SK-N-SH (cell line): ENCODE results near the gene SSPN. TPM values are rescaled to one million over a fixed set of nuclear protein-coding genes. Genes with fewer than 3 reads are reported as not detected.

Experiments used
- CTCF ChIA-PET: fragments of 300-600, 350-600 bp; formaldehyde crosslinking; extraction: SDS; loops from one replicate; lab custom pipeline; 2021; lab: Yijun Ruan, JAX
- POLR2A ChIA-PET: fragments of 350-600 bp; sonication (Branson Sonifier 250); formaldehyde crosslinking; extraction: SDS; loops from one replicate; lab custom pipeline; 2020; ENCODE audit warnings: antibody characterized with exemption, inconsistent platforms; lab: Yijun Ruan, JAX
- DNase-seq: peaks from one replicate; pipeline ENCODE4 v3.0.0; 2012
- H2AFZ ChIP-seq: fragments of 200-600 bp; sonication (generic); 2 replicates; pipeline ENCODE4 v1.8.1; 2016; ENCODE audit warnings: antibody characterized with exemption, mild to moderate bottlenecking, low read depth
- H3F3A ChIP-seq: fragments of 200-600 bp; sonication (generic); replicated peaks from 2 replicates; pipeline ENCODE3; 2016; ENCODE audit warnings: antibody characterized with exemption, mild to moderate bottlenecking; ENCODE audit not compliant: insufficient read depth
- H3K27ac ChIP-seq, 2 experiments: fragments of 200-500 bp in 1 of 2; fragments of 200-600 bp in 1 of 2; sonication (Bioruptor generic) in 1 of 2; sonication (generic), shearing (Covaris generic) in 1 of 2; 2 replicates each; pipeline versions ENCODE4 v1.5.1 to v1.6.1; 2014 to 2016; ENCODE audit warnings: low read depth in 2 of 2, inconsistent platforms in 1 of 2, low read length in 1 of 2, mild to moderate bottlenecking in 1 of 2, mixed read lengths in 1 of 2
- H3K27me3 ChIP-seq: fragments of 200-600 bp; sonication (generic), shearing (Covaris generic); 2 replicates; pipeline ENCODE4 v1.6.1; 2016; ENCODE audit warnings: mixed run types; ENCODE audit not compliant: insufficient read depth
- H3K36me3 ChIP-seq, 2 experiments: fragments of 200-500 bp in 1 of 2; fragments of 200-600 bp in 1 of 2; sonication (Bioruptor generic) in 1 of 2; sonication (generic) in 1 of 2; replicated peaks in 1 of 2; 2 replicates each; pipeline versions ENCODE3 to v1.5.1; 2014 to 2016; ENCODE audit warnings: low read length in 1 of 2, mild to moderate bottlenecking in 1 of 2; ENCODE audit not compliant: insufficient read depth in 2 of 2, control insufficient read depth in 1 of 2
- H3K4me1 ChIP-seq, 2 experiments: fragments of 200-500 bp in 1 of 2; fragments of 200-600 bp in 1 of 2; sonication (Bioruptor generic) in 1 of 2; sonication (generic), shearing (Covaris generic) in 1 of 2; 2 replicates each; pipeline versions ENCODE4 v1.5.1 to v1.6.1; 2014 to 2016; ENCODE audit warnings: low read depth in 1 of 2, low read length in 1 of 2, mixed run types in 1 of 2; ENCODE audit not compliant: insufficient read depth in 2 of 2, control insufficient read depth in 1 of 2
- H3K4me2 ChIP-seq: fragments of 200-600 bp; sonication (generic), shearing (Covaris generic); 2 replicates; pipeline ENCODE4 v1.6.1; 2017; ENCODE audit warnings: mixed run types
- H3K4me3 ChIP-seq, 2 experiments: fragments of 200-500 bp in 1 of 2; fragments of 200-600 bp in 1 of 2; sonication (Bioruptor generic) in 1 of 2; sonication (generic), shearing (Covaris generic) in 1 of 2; 2 replicates each; pipeline versions ENCODE4 v1.5.1 to v1.8.1; 2014 to 2016; ENCODE audit warnings: low read depth in 2 of 2, inconsistent platforms in 1 of 2, low read length in 1 of 2, mild to moderate bottlenecking in 1 of 2, mixed read lengths in 1 of 2, moderate library complexity in 1 of 2
- H3K79me2 ChIP-seq: fragments of 200-600 bp; sonication (generic); 2 replicates; pipeline ENCODE4 v1.8.1; 2017; ENCODE audit warnings: mild to moderate bottlenecking; ENCODE audit not compliant: insufficient read depth
- H3K9ac ChIP-seq: fragments of 200-600 bp; sonication (generic); 2 replicates; pipeline ENCODE4 v1.6.1; 2017; ENCODE audit warnings: mixed run types
- H3K9me2 ChIP-seq: fragments of 200-600 bp; sonication (generic); 2 replicates; pipeline ENCODE4 v1.6.1; 2017; ENCODE audit warnings: mixed run types
- H3K9me3 ChIP-seq: fragments of 200-600 bp; sonication (generic); 2 replicates; pipeline ENCODE4 v1.6.1; 2017; ENCODE audit warnings: mixed run types, mild to moderate bottlenecking, moderate library complexity
- H4K20me1 ChIP-seq: fragments of 200-600 bp; sonication (generic); 2 replicates; pipeline ENCODE4 v1.6.1; 2017; ENCODE audit warnings: mild to moderate bottlenecking, mixed run types; ENCODE audit not compliant: insufficient read depth
- CHD2 ChIP-seq: fragments of 150-350 bp; IDR thresholded peaks from 2 replicates; pipeline ENCODE4 v1.6.1; 2018; ENCODE audit warnings: low read length; ENCODE audit not compliant: partially characterized antibody
- EP300 ChIP-seq, 2 experiments: IDR thresholded peaks; 2 replicates each; pipeline versions ENCODE4 v1.4.0 to v1.6.1; 2012; ENCODE audit warnings: borderline replicate concordance in 1 of 2, low read depth in 1 of 2, low read length in 1 of 2
- EZH2phosphoT487 ChIP-seq: fragments of 200-600 bp; sonication (generic); IDR thresholded peaks from 2 replicates; pipeline ENCODE4 v1.6.1; 2017; ENCODE audit warnings: low read depth, mixed run types, mild to moderate bottlenecking, antibody characterized with exemption, moderate library complexity, borderline replicate concordance
- FOSL2 ChIP-seq: IDR thresholded peaks from 2 replicates; pipeline ENCODE4 v1.4.0; 2012; ENCODE audit warnings: low read depth, mild to moderate bottlenecking, moderate library complexity, borderline replicate concordance
- FOXM1 ChIP-seq: IDR thresholded peaks from 2 replicates; pipeline ENCODE4 v1.4.0; 2012; ENCODE audit warnings: low read depth, mild to moderate bottlenecking
- MEF2A ChIP-seq: IDR thresholded peaks from 2 replicates; pipeline ENCODE4 v1.4.0; 2012; ENCODE audit warnings: low read depth, borderline replicate concordance
- MXI1 ChIP-seq: IDR thresholded peaks from 2 replicates; pipeline ENCODE4 v1.6.1; 2012; ENCODE audit warnings: mild to moderate bottlenecking, low read depth, low read length, improper control_type of control experiment
- REST ChIP-seq: IDR thresholded peaks from 2 replicates; pipeline ENCODE4 v1.6.1; 2012; ENCODE audit warnings: mild to moderate bottlenecking, low read depth, low read length, moderate library complexity
- RFX5 ChIP-seq: IDR thresholded peaks from 2 replicates; pipeline ENCODE4 v1.6.1; 2012; ENCODE audit warnings: mild to moderate bottlenecking, improper control_type of control experiment, low read length
- RXRA ChIP-seq: IDR thresholded peaks from 2 replicates; pipeline ENCODE4 v1.4.0; 2012; ENCODE audit warnings: low read depth, mild to moderate bottlenecking, borderline replicate concordance
- SIN3A ChIP-seq: IDR thresholded peaks from 2 replicates; pipeline ENCODE4 v1.6.1; 2012; ENCODE audit warnings: low read depth, mild to moderate bottlenecking, low read length, moderate library complexity, borderline replicate concordance
- SMC3 ChIP-seq: IDR thresholded peaks from 2 replicates; pipeline ENCODE4 v1.6.1; 2012; ENCODE audit warnings: low read depth, low read length, improper control_type of control experiment
- TAF1 ChIP-seq: IDR thresholded peaks from 2 replicates; pipeline ENCODE4 v1.6.1; 2012; ENCODE audit warnings: low read depth, mild to moderate bottlenecking, low read length, moderate library complexity, borderline replicate concordance
- TEAD4 ChIP-seq: IDR thresholded peaks from 2 replicates; pipeline ENCODE4 v1.4.0; 2012; ENCODE audit warnings: mild to moderate bottlenecking, borderline replicate concordance; ENCODE audit not compliant: insufficient read depth
- YY1 ChIP-seq: IDR thresholded peaks from 2 replicates; pipeline ENCODE4 v1.4.0; 2012; ENCODE audit warnings: low read depth, mild to moderate bottlenecking
- WGBS: methylation state at CpG from one replicate; pipeline ENCODE4 v1.1.6; 2017; ENCODE audit warnings: low lambda C conversion rate; 5-methylcytosine and 5-hydroxymethylcytosine counted together
- polyA plus RNA-seq, 3 experiments: library from polyadenylated mRNA; depleted of rRNA; stranded (reverse); fragments of >200 nt; gene quantifications; 2 replicates each; pipeline ENCODE4 v1.2.3, GENCODE V29; 2012
- TF ChIP-seq, protein P1 (sequence below): IDR thresholded peaks from 2 replicates; pipeline ENCODE4 v1.4.0; 2012; ENCODE audit warnings: low read depth, borderline replicate concordance

Gene SSPN
- polyA plus RNA-seq, 1 of the 3 experiments (the other 2 are of a cell fraction), result 5.9 TPM

GRCh38 chr12:26274441-26275312, 79.3 kb downstream of the SSPN start (continued):
- TF ChIP-seq MEF2A, result 0 out of 2 replicates have a peak, but pooled peaks have one; percentile 44
- TF ChIP-seq SMC3, result peak; percentile 27; the same call in 1 of the 2 replicates
- 0 out of 2 replicates have a peak, but pooled peaks have one; percentile 47 for TF ChIP-seq SIN3A
- TF ChIP-seq FOSL2, result peak; percentile 97

DNA sequence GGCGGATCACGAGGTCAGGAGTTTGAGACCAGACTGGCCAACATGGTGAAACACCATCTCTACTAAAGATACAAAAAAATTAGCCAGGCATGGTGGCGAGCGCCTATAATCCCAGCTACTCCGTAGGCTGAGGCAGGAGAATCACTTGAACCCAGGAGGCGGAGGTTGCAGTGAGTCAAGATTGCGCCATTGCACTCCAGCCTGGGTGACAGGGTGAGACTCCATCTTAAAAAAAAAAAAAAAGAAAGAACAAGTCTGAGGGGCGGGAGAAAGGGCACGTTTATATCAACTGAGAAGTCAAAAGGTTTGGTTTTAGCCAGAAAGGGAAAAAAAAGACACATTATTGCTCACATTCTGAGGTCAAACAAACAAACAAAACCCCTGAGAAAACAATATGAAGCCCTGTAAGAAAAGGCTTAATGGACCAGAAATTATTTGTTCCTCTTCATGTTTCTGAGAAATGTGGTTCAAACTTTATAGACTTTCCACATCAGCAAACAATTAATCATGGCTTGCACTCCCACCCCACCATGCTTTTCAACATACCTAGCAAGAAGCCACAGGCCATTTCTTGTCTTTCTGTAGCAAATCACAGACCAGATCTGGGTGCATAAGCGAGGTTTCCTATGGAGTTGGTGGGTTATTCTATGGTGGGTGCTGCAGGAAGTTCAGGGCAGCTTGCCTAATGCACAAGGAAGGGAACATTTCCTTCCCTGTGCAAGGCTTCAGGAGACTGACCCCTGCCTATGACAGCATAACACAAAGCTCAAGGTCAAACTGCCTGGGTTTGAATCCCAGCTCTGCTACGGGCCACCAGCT, 80.1 kb downstream of the SSPN start:
- Histone ChIP-seq H3K9me3 (no peaks in the 10 kb centered on the region), H3K79me2 (no peaks in the 10 kb centered on the region), H3K27me3 (no peaks in the 10 kb centered on the region), H3K9me2 (no peaks in the 10 kb centered on the region), H3F3A (peaks cover 20% of the 10 kb centered on the region), H3K4me1 (peaks cover 10 to 48% of the 10 kb centered on the region in 2 experiments; a peak in 3 of 4 replicates), H3K36me3 (no peaks in the 10 kb centered on the region), H3K4me2 (peak overlapping the region; percentile 60), H2AFZ (peak overlapping the region; percentile 88), H3K9ac (peak overlapping the region; percentile 68), H3K27ac (peak overlapping the region in 1 of 2 experiments; percentile 98; a peak in 3 of 4 replicates), H4K20me1 (no peaks in the 10 kb centered on the region), H3K4me3 (no peak overlapping the region)
- CTCF ChIA-PET, result no interaction called here
- no peak for DNase-seq
- TF ChIP-seq RFX5 (no peak), TEAD4 (no peak), MXI1 (no peak), TAF1 (no peak), REST (no peak), FOSL2 (no peak), YY1 (no peak), RXRA (no peak), EZH2phosphoT487 (no peak), EP300 (IDR thresholded peaks at IDR 0.05; ENCODE audit: borderline replicate concordance in 1 of 2, low read depth in 1 of 2, low read length in 1 of 2) (no peak), CHD2 (no peak), MEF2A (no peak), FOXM1 (no peak)
- TF ChIP-seq, protein P1, sequence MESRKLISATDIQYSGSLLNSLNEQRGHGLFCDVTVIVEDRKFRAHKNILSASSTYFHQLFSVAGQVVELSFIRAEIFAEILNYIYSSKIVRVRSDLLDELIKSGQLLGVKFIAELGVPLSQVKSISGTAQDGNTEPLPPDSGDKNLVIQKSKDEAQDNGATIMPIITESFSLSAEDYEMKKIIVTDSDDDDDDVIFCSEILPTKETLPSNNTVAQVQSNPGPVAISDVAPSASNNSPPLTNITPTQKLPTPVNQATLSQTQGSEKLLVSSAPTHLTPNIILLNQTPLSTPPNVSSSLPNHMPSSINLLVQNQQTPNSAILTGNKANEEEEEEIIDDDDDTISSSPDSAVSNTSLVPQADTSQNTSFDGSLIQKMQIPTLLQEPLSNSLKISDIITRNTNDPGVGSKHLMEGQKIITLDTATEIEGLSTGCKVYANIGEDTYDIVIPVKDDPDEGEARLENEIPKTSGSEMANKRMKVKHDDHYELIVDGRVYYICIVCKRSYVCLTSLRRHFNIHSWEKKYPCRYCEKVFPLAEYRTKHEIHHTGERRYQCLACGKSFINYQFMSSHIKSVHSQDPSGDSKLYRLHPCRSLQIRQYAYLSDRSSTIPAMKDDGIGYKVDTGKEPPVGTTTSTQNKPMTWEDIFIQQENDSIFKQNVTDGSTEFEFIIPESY, result no peak
- WGBS, result 92% methylated on average over 11 of the region's 11 CpGs
- POLR2A ChIA-PET, result no interaction called here
